Loucy (cell line): ENCODE data around the gene IQGAP3.

Experiments used
- H2AFZ ChIP-seq: fragments of 200-600 bp; sonication (generic); 2 replicates; pipeline ENCODE4 v1.6.0; 2016; ENCODE audit warnings: antibody characterized with exemption, mild to moderate bottlenecking, low read length, moderate library complexity
- H3F3A ChIP-seq: fragments of 200-600 bp; 2 replicates; pipeline ENCODE4 v1.6.0; 2016; ENCODE audit warnings: antibody characterized with exemption, low read depth, mild to moderate bottlenecking
- H3K27me3 ChIP-seq: fragments of 200-600 bp; sonication (generic); 2 replicates; pipeline ENCODE4 v1.6.1; 2014; ENCODE audit warnings: low read length, mild to moderate bottlenecking; ENCODE audit not compliant: insufficient read depth, poor library complexity, severe bottlenecking
- H3K36me3 ChIP-seq: fragments of 200-600 bp; sonication (generic); 2 replicates; pipeline ENCODE4 v1.6.1; 2016; ENCODE audit warnings: low read length; ENCODE audit not compliant: insufficient read depth
- H3K4me1 ChIP-seq: fragments of 200-600 bp; sonication (generic); 2 replicates; pipeline ENCODE4 v1.5.1; 2014; ENCODE audit warnings: low read length, mild to moderate bottlenecking; ENCODE audit not compliant: insufficient read depth, poor library complexity, severe bottlenecking
- H3K4me2 ChIP-seq: fragments of 200-600 bp; sonication (generic); 2 replicates; pipeline ENCODE4 v1.6.0; 2014; ENCODE audit warnings: antibody characterized with exemption, low read length, low read depth, mild to moderate bottlenecking; ENCODE audit not compliant: poor library complexity, severe bottlenecking
- H3K4me3 ChIP-seq: fragments of 200-600 bp; sonication (generic); 2 replicates; pipeline ENCODE4 v1.5.1; 2014; ENCODE audit warnings: low read length, mild to moderate bottlenecking, mixed read lengths; ENCODE audit not compliant: poor library complexity, severe bottlenecking
- H3K79me2 ChIP-seq: fragments of 200-600 bp; sonication (generic); 2 replicates; pipeline ENCODE4 v1.6.1; 2014; ENCODE audit warnings: low read length; ENCODE audit not compliant: insufficient read depth
- H3K9ac ChIP-seq: fragments of 200-600 bp; sonication (generic); 2 replicates; pipeline ENCODE4 v1.6.0; 2014; ENCODE audit warnings: mild to moderate bottlenecking, low read depth, low read length, moderate library complexity; ENCODE audit not compliant: poor library complexity, severe bottlenecking
- H3K9me2 ChIP-seq: fragments of 200-600 bp; sonication (generic); replicated peaks from 2 replicates; pipeline ENCODE4 v1.6.1; 2016; ENCODE audit warnings: low read depth, low read length, mixed read lengths
- H3K9me3 ChIP-seq: fragments of 200-600 bp; sonication (generic); 2 replicates; pipeline ENCODE4 v1.6.1; 2014; ENCODE audit warnings: mild to moderate bottlenecking, antibody characterized with exemption, low read length, low read depth; ENCODE audit not compliant: insufficient read depth
- H4K20me1 ChIP-seq: fragments of 200-600 bp; sonication (generic); 2 replicates; pipeline ENCODE4 v1.6.0; 2014; ENCODE audit warnings: antibody characterized with exemption, low read length, mild to moderate bottlenecking; ENCODE audit not compliant: insufficient read depth, poor library complexity, severe bottlenecking
- EZH2phosphoT487 ChIP-seq: fragments of 200-600 bp; IDR thresholded peaks from 2 replicates; pipeline ENCODE4 v1.6.1; 2018; ENCODE audit warnings: antibody characterized with exemption, mild to moderate bottlenecking, moderate library complexity, borderline replicate concordance
- TF ChIP-seq, protein P1 (sequence below): fragments of 200-600 bp; sonication (generic); conservative IDR thresholded peaks from 2 replicates; pipeline ENCODE4 v1.5.1; 2014; ENCODE audit warnings: mild to moderate bottlenecking, antibody characterized with exemption, low read length

IQGAP3 gene

DNA sequence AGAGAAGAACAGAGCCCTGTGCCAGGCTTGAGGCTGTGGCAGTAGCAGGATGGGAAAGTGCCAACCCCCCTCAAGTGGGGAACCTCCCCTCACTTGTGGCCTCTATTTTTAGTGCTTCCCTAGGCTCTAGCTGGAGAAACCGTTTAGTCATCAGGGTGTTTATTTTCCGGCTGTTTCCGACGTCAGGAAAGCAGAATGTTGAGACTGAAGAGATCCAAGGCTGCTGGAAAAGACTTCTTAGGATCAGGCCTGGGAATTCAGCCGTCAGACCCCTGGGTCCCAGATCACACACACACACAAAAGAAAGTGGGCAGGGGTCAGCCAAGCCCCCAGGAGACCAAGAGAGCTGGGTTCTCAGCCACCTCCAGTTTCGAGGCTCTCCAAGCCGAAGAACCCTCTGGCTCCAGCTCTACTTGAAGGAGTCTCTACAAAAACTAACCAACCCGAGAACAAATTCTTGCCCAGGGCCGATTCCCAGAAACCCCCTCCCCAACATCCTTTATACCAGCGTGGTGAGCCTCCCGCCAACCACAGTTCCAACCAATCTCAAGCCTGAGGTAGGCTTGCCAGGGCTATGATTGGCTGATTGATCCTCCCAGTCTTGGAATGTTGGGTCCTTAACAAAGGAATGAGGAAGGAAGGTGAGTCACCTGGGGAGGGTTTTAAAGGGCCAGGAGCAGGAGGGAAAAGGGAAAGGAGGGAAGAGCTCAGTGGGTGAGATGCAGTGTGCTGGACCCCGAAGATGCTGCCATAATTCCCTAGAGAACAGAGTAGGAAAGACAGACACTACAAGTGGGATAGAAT is 69.3 kb downstream of the IQGAP3 start:
- Histone ChIP-seq H3K79me2 (peaks cover 42% of the 10 kb centered on the region), H3K9me2 (no peaks in the 10 kb centered on the region), H3K4me3 (peak overlapping the region; percentile 88), H3K27me3 (no peaks in the 10 kb centered on the region), H2AFZ (no peak overlapping the region), H3K36me3 (no peaks in the 10 kb centered on the region), H4K20me1 (peaks cover 21% of the 10 kb centered on the region), H3F3A (peaks cover 5% of the 10 kb centered on the region; the same call in 1 of the 2 replicates), H3K4me2 (peak overlapping the region; percentile 82), H3K9me3 (no peaks in the 10 kb centered on the region), H3K4me1 (peaks cover 65% of the 10 kb centered on the region), H3K9ac (peak overlapping the region; percentile 95)
- TF ChIP-seq EZH2phosphoT487, result no peak
- TF ChIP-seq, protein P1, sequence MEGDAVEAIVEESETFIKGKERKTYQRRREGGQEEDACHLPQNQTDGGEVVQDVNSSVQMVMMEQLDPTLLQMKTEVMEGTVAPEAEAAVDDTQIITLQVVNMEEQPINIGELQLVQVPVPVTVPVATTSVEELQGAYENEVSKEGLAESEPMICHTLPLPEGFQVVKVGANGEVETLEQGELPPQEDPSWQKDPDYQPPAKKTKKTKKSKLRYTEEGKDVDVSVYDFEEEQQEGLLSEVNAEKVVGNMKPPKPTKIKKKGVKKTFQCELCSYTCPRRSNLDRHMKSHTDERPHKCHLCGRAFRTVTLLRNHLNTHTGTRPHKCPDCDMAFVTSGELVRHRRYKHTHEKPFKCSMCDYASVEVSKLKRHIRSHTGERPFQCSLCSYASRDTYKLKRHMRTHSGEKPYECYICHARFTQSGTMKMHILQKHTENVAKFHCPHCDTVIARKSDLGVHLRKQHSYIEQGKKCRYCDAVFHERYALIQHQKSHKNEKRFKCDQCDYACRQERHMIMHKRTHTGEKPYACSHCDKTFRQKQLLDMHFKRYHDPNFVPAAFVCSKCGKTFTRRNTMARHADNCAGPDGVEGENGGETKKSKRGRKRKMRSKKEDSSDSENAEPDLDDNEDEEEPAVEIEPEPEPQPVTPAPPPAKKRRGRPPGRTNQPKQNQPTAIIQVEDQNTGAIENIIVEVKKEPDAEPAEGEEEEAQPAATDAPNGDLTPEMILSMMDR, result no peak

DNA sequence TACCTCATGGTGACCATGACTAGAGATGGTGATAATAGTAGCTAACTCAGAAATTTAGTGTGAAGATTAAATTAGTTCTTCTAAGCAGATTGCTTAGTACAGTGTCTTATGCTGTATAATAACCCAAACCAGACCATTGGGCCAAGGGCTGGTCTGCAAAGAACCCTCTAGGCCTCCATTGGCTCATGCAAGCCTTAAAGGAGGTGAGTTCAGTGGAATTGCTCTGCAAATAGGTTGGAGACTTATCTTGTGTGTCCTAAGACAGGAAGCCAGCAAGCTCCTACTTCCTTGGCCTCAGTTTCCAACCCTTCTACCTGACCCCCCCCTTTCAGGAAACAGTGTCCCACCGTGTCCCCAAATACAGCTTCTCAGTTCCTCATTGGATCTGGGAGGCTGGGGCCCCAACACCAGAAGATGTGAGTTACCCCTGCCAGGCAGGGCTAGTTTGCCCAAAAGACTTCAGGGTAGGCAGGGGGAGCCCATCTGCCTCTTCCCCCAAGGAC is 69.9 kb downstream of the IQGAP3 start:
- Histone ChIP-seq H3K9ac (peak overlapping the region; percentile 95), H4K20me1 (peaks cover 28% of the 10 kb centered on the region), H3K4me3 (peak overlapping the region; percentile 88), H2AFZ (no peak overlapping the region), H3K27me3 (no peaks in the 10 kb centered on the region), H3K4me2 (peak overlapping the region; percentile 82), H3K9me2 (no peaks in the 10 kb centered on the region), H3K36me3 (no peaks in the 10 kb centered on the region), H3F3A (peaks cover 5% of the 10 kb centered on the region; the same call in 1 of the 2 replicates), H3K9me3 (no peaks in the 10 kb centered on the region), H3K79me2 (peaks cover 48% of the 10 kb centered on the region), H3K4me1 (peaks cover 65% of the 10 kb centered on the region)
- TF ChIP-seq, protein P1, result no peak
- TF ChIP-seq EZH2phosphoT487, result no peak

DNA sequence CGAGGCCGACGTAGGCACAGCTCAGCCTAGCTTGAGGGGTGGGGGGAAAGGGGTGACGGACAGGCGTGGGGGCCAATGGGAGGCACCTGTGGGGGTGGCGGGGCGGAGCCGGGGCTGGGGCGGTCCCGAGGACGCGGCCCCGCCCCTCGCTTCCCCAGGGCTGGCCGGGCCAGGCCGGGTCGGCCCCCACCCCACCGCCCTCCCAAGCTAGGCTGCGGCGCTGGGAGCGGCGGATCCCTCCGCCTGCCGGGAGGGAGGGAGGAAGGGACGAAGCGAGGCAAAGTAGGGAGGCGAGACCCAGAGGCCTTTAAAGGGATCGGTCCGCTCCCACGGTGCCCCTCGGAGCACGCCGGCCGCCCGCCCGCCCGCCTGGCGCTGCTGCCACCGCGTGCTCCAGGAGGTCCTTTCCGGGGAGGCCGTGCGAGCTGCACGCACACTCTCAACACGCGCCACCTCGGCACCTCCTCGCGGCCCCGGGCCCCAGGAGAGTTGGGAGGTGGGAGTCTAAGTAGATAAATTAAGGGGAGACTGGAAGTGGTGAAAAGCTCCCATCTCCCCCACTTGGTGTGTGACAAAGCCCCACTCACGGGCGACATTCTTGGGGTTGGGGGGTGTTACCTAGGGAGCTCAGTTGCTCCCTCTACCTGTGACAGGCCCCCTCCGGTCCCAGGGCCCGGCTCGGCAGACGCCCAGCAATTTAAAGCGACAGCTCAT is 71.4 kb downstream of the IQGAP3 start:
- H3K27me3 ChIP-seq, result no peaks in the 10 kb centered on the region
- peak overlapping the region; percentile 89 for H2AFZ ChIP-seq
- peaks cover 74% of the 10 kb centered on the region for H3K4me1 ChIP-seq
- H3K4me2 ChIP-seq, result peak overlapping the region; percentile 98
- no peaks in the 10 kb centered on the region for H3K9me3 ChIP-seq
- peaks cover 5% of the 10 kb centered on the region; the same call in 1 of the 2 replicates for H3F3A ChIP-seq
- no peak for TF ChIP-seq EZH2phosphoT487
- TF ChIP-seq, protein P1, result peak; percentile 62
- H3K9me2 ChIP-seq, result no peaks in the 10 kb centered on the region
- peaks cover 63% of the 10 kb centered on the region for H3K79me2 ChIP-seq
- peak overlapping the region; percentile 88 for H3K4me3 ChIP-seq
- H4K20me1 ChIP-seq, result peaks cover 43% of the 10 kb centered on the region
- H3K36me3 ChIP-seq, result no peaks in the 10 kb centered on the region
- peak overlapping the region; percentile 95 for H3K9ac ChIP-seq
